H1 (cell line): Measurements from ENCODE around the gene BTNL2. TPM values are rescaled to one million over a fixed set of nuclear protein-coding genes. Genes with fewer than 3 reads are reported as not detected.

Experiments
- CTCF ChIA-PET: fragments of 300-600 bp; sonication (Branson Sonifier 250); formaldehyde crosslinking; loops from one replicate; lab custom pipeline; 2021; ENCODE audit not compliant: partially characterized antibody; lab: Charles Lee
- POLR2A ChIA-PET: fragments of 300-600 bp; sonication (Branson Sonifier 250); formaldehyde crosslinking; loops from one replicate; lab custom pipeline; 2021; ENCODE audit warnings: inconsistent platforms; ENCODE audit not compliant: partially characterized antibody; lab: Charles Lee
- DNase-seq, 2 experiments: peaks; one replicate each; pipeline versions ENCODE4 v3.0.0 to v3.0.0-alpha.2; 2010 to 2022; ENCODE audit warnings: low spot score in 2 of 2, low read depth in 1 of 2, mixed read lengths in 1 of 2
- FAIRE-seq: peaks from 2 replicates; lab custom pipeline; 2011; peaks lifted over from hg19 to GRCh38; lab: Jason Lieb, UNC
- H2AFZ ChIP-seq: 2 replicates; pipeline ENCODE4 v1.8.1; 2012; ENCODE audit warnings: low read length, inconsistent platforms
- H2AK5ac ChIP-seq: 2 replicates; pipeline ENCODE4 v1.6.1; 2013; ENCODE audit warnings: low read depth, low read length
- H2BK120ac ChIP-seq: replicated peaks from 2 replicates; pipeline ENCODE3; 2013; ENCODE audit warnings: low read depth, low read length, inconsistent platforms
- H2BK12ac ChIP-seq: 2 replicates; pipeline ENCODE4 v1.6.1; 2013; ENCODE audit warnings: low read depth, low read length
- H2BK15ac ChIP-seq: 2 replicates; pipeline ENCODE4 v1.6.1; 2013; ENCODE audit warnings: low read length
- H2BK20ac ChIP-seq: 2 replicates; pipeline ENCODE4 v1.6.1; 2013; ENCODE audit warnings: low read length
- H2BK5ac ChIP-seq: 2 replicates; pipeline ENCODE4 v1.6.1; 2013; ENCODE audit warnings: low read depth, low read length
- H3K14ac ChIP-seq: 2 replicates; pipeline ENCODE4 v1.6.1; 2013; ENCODE audit warnings: inconsistent platforms; ENCODE audit not compliant: insufficient read length
- H3K18ac ChIP-seq: 2 replicates; pipeline ENCODE4 v1.6.1; 2013; ENCODE audit warnings: low read length; ENCODE audit errors: extremely low read depth
- H3K23ac ChIP-seq: 2 replicates; pipeline ENCODE4 v1.6.1; 2013; ENCODE audit warnings: inconsistent platforms; ENCODE audit not compliant: insufficient read length
- H3K23me2 ChIP-seq: 2 replicates; pipeline ENCODE4 v1.6.1; 2013; ENCODE audit warnings: low read depth, low read length
- H3K27ac ChIP-seq: 2 replicates; pipeline ENCODE4 v1.6.1; 2011; ENCODE audit warnings: low read depth, low read length, inconsistent platforms
- H3K27me3 ChIP-seq, 4 experiments: replicated peaks in 1 of 4; 1 replicate in 1 of 4; 2 replicates in 3 of 4; pipeline versions ENCODE4 v1.6.1 to v1.8.1; 2011 to 2013; ENCODE audit warnings: low read length in 3 of 4, mild to moderate bottlenecking in 3 of 4, inconsistent platforms in 2 of 4, mixed read lengths in 2 of 4, moderate library complexity in 1 of 4; ENCODE audit not compliant: control insufficient read depth in 3 of 4, insufficient read depth in 3 of 4; ENCODE audit errors: extremely low read depth in 1 of 4
- H3K36me3 ChIP-seq, 4 experiments: 2 replicates each; pipeline versions ENCODE4 v1.6.1 to v1.8.1; 2011 to 2013; ENCODE audit warnings: mild to moderate bottlenecking in 4 of 4, low read length in 3 of 4, moderate library complexity in 2 of 4, control low read depth in 1 of 4, inconsistent platforms in 1 of 4; ENCODE audit not compliant: insufficient read depth in 4 of 4, control insufficient read depth in 2 of 4
- H3K4ac ChIP-seq: replicated peaks from 2 replicates; pipeline ENCODE3; 2013; ENCODE audit warnings: low read length, low read depth, mixed read lengths, inconsistent platforms; ENCODE audit not compliant: insufficient read length
- H3K4me1 ChIP-seq, 4 experiments: replicated peaks in 1 of 4; 1 replicate in 1 of 4; 2 replicates in 3 of 4; pipeline versions ENCODE4 v1.6.1 to v1.8.1; 2011 to 2013; ENCODE audit warnings: low read length in 3 of 4, inconsistent platforms in 2 of 4, mixed read lengths in 1 of 4; ENCODE audit not compliant: insufficient read depth in 4 of 4, control insufficient read depth in 3 of 4
- H3K4me2 ChIP-seq, 2 experiments: 2 replicates each; pipeline versions ENCODE4 v1.6.1 to v1.8.1; 2011 to 2013; ENCODE audit warnings: low read depth in 2 of 2, low read length in 2 of 2, control low read depth in 1 of 2, inconsistent platforms in 1 of 2, mild to moderate bottlenecking in 1 of 2; ENCODE audit not compliant: insufficient read depth in 1 of 2
- H3K4me3 ChIP-seq, 4 experiments: fragments of 200-600, 300-600 bp in 1 of 4; sonication (generic), shearing (Covaris generic), sonication (Bioruptor Twin) in 1 of 4; 2 replicates each; pipeline versions ENCODE4 v1.5.1 to v1.8.1; 2011 to 2016; ENCODE audit warnings: low read length in 4 of 4, low read depth in 3 of 4, control low read depth in 2 of 4, inconsistent platforms in 2 of 4, mild to moderate bottlenecking in 2 of 4, mixed read lengths in 1 of 4, moderate library complexity in 1 of 4; ENCODE audit not compliant: insufficient read depth in 2 of 4; ENCODE audit errors: extremely low read depth in 1 of 4
- H3K56ac ChIP-seq: replicated peaks from 2 replicates; pipeline ENCODE3; 2013; ENCODE audit warnings: low read depth, mild to moderate bottlenecking, mixed read lengths, low read length, inconsistent platforms; ENCODE audit not compliant: insufficient read length
- H3K79me1 ChIP-seq: 2 replicates; pipeline ENCODE4 v1.6.1; 2013; ENCODE audit warnings: low read depth, low read length, control low read depth
- H3K79me2 ChIP-seq, 2 experiments: 2 replicates each; pipeline versions ENCODE4 v1.6.1 to v1.8.1; 2012 to 2013; ENCODE audit warnings: low read length in 2 of 2, mild to moderate bottlenecking in 2 of 2, inconsistent platforms in 1 of 2; ENCODE audit not compliant: insufficient read depth in 2 of 2, control insufficient read depth in 1 of 2
- H3K9ac ChIP-seq, 4 experiments: replicated peaks in 1 of 4; 1 replicate in 1 of 4; 2 replicates in 3 of 4; pipeline versions ENCODE4 v1.6.1 to v1.8.1; 2011 to 2013; ENCODE audit warnings: low read depth in 3 of 4, low read length in 3 of 4, control low read depth in 2 of 4, mild to moderate bottlenecking in 2 of 4, moderate library complexity in 2 of 4, inconsistent platforms in 1 of 4; ENCODE audit errors: extremely low read depth in 1 of 4
- H3K9me3 ChIP-seq, 2 experiments: 2 replicates each; pipeline versions ENCODE4 v1.6.1 to v1.8.1; 2012 to 2013; ENCODE audit warnings: mild to moderate bottlenecking in 2 of 2, moderate library complexity in 2 of 2, control low read depth in 1 of 2, inconsistent platforms in 1 of 2, low read depth in 1 of 2, low read length in 1 of 2, mixed read lengths in 1 of 2; ENCODE audit not compliant: insufficient read depth in 2 of 2
- H4K20me1 ChIP-seq, 2 experiments: replicated peaks in 1 of 2; 2 replicates each; pipeline versions ENCODE3 to v1.8.1; 2011 to 2013; ENCODE audit warnings: inconsistent platforms in 2 of 2, low read length in 2 of 2, mild to moderate bottlenecking in 1 of 2; ENCODE audit not compliant: insufficient read depth in 2 of 2, control insufficient read depth in 1 of 2
- H4K5ac ChIP-seq: 2 replicates; pipeline ENCODE4 v1.6.1; 2013; ENCODE audit warnings: low read length, low read depth, mixed read lengths, inconsistent platforms; ENCODE audit not compliant: insufficient read length
- H4K8ac ChIP-seq: 2 replicates; pipeline ENCODE4 v1.8.0; 2013; ENCODE audit warnings: mild to moderate bottlenecking, moderate library complexity, low read length, inconsistent platforms; ENCODE audit not compliant: insufficient read depth; ENCODE audit errors: extremely low read depth
- H4K91ac ChIP-seq: replicated peaks from 2 replicates; pipeline ENCODE3; 2013; ENCODE audit warnings: low read length, mixed read lengths, inconsistent platforms; ENCODE audit not compliant: insufficient read length
- BACH1 ChIP-seq: IDR thresholded peaks from 2 replicates; pipeline ENCODE4 v1.6.1; 2012; ENCODE audit warnings: low read length, improper control_type of control experiment
- HDAC6 ChIP-seq: IDR thresholded peaks from one replicate; pipeline ENCODE4 v1.7.1; 2012; ENCODE audit warnings: low read depth, mild to moderate bottlenecking, inconsistent platforms, low read length, moderate library complexity
- POU5F1 ChIP-seq: IDR thresholded peaks from 2 replicates; pipeline ENCODE4 v1.6.1; 2011; ENCODE audit warnings: low read depth, mild to moderate bottlenecking, low read length, moderate library complexity
- YY1 ChIP-seq: IDR thresholded peaks from 2 replicates; pipeline ENCODE4 v1.6.1; 2011; ENCODE audit warnings: low read depth, mild to moderate bottlenecking, low read length
- WGBS, 2 experiments: shearing (Covaris generic) in 1 of 2; methylation state at CpG; one replicate each; pipeline versions ENCODE4 v1.1.6 to v1.1.7; 2013 to 2015; ENCODE audit warnings: low lambda C conversion rate in 2 of 2, mixed read lengths in 2 of 2, inconsistent platforms in 1 of 2, low coverage in 1 of 2, missing lambda C conversion rate in 1 of 2; ENCODE audit not compliant: insufficient replicate concordance in 2 of 2, insufficient coverage in 1 of 2, insufficient read length in 1 of 2; ENCODE audit errors: extremely low coverage in 1 of 2, missing lambda C conversion rate in 1 of 2; 5-methylcytosine and 5-hydroxymethylcytosine counted together
- polyA plus RNA-seq, 7 experiments: library from polyadenylated mRNA; depleted of rRNA in 3 of 7; stranded (reverse) in 5 of 7; unstranded in 2 of 7; fragments of >200 nt in 5 of 7; fragments of 200-250 nt in 2 of 7; gene quantifications; 1 replicate in 5 of 7; 2 replicates in 1 of 7; 4 replicates in 1 of 7; pipeline versions ENCODE4 v1.2.1 to v1.2.3, GENCODE V29; 2011 to 2013; ENCODE audit warnings: missing spikeins in 2 of 7, mixed read lengths in 2 of 7
- total RNA-seq: library from RNA; stranded (reverse); fragmentation: NEBNext Ultra II Directional; extraction: Animal tissue kit (Norgen Biotek cat#: 25700); gene quantifications from 2 replicates; pipeline ENCODE4 v1.2.1, GENCODE V29; 2021

Gene BTNL2
- total and polyA plus RNA-seq, 2 of the 8 experiments (the other 6 are each of a cell fraction or from before 2014, with no cell fraction given), result not detected

DNA sequence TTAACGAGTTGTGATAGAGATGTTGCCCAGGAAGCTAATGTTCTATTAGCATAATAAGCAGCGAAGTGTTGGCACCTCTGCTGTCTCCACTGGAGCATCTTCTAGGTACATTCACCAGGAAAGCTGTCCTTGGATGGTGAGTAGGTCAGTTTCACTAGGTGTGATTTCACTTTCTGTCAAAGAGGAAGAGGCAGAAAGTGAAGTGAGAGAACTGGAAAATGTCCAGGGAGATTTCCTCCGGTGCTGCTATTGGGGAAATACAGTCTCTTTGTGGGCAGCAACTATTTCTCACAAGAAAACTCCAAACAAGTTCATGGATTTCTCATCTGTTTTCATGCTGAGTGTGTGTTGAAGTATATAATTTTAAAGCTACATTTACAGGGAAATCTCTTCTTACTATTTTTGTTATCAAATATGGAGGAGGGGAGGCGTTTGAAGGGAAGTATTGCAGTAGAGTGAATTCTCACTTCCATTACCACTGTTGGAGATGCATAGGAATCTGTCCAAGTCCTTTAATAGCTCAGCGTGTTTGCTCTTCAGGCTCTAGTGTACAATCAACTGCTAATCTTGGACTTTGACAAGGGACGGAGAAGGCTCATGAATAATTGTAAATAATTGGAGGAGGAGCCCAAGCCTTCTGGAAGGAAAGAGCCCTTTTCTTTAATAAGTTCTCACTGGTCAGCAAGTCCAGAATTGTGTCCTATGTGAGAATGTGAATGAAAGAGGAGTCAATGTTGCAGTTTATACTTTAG is 19.2 kb downstream of the BTNL2 start:
- Histone ChIP-seq H3K9ac (no peak overlapping the region), H2BK20ac (no peak overlapping the region), H3K4me2 (no peak overlapping the region), H3K18ac (no peak overlapping the region), H2BK5ac (no peak overlapping the region), H3K27ac (no peak overlapping the region), H3K4me3 (no peak overlapping the region), H2BK15ac (no peak overlapping the region), H2BK12ac (no peak overlapping the region), H4K8ac (no peak overlapping the region), H3K9me3 (no peaks in the 10 kb centered on the region), H3K23ac (no peak overlapping the region), H4K5ac (no peak overlapping the region), H3K79me1 (no peaks in the 10 kb centered on the region), H3K4ac (no peak overlapping the region), H4K20me1 (no peaks in the 10 kb centered on the region), H2AK5ac (no peak overlapping the region), H2BK120ac (no peak overlapping the region), H3K14ac (no peak overlapping the region), H4K91ac (no peak overlapping the region), H3K4me1 (no peaks in the 10 kb centered on the region), H2AFZ (no peak overlapping the region), H3K23me2 (no peaks in the 10 kb centered on the region), H3K27me3 (no peaks in the 10 kb centered on the region), H3K79me2 (no peaks in the 10 kb centered on the region), H3K56ac (no peak overlapping the region), H3K36me3 (no peaks in the 10 kb centered on the region)
- POLR2A ChIA-PET, result interaction anchor here (1.0 kb wide), 1 partner anchor 11 kb away, joined by 3 read pairs; no protein-coding TSS in a partner anchor
- WGBS, 2 experiments, result 86% methylated on average over 6 of the region's 6 CpGs; no CpG with 5 or more reads in 1 of the 2 experiments
- CTCF ChIA-PET, result interaction anchor here (1.0 to 1.3 kb wide), 2 partner anchors 14 to 143 kb away, joined by 3 read pairs; no protein-coding TSS in a partner anchor
- DNase-seq (no peak), FAIRE-seq (no peak)
- TF ChIP-seq HDAC6 (no peak), POU5F1 (no peak), BACH1 (no peak), YY1 (no peak)
